ENCODE results near the gene LRRC27.

The LRRC27 gene

GRCh38 chr10:132389433-132390169 is 57.6 kb downstream of the LRRC27 start:
- no peak for DNase-seq (ENCODE audit: low read depth in 2 of 3, low spot score in 1 of 3)

- DNase-seq (ENCODE audit: low read depth in 2 of 3, low spot score in 1 of 3), result no peak
These were observed 58.4 kb downstream of the LRRC27 start for GRCh38 chr10:132390170-132390920.

- no peak for DNase-seq (ENCODE audit: low read depth in 2 of 3, low spot score in 1 of 3)
These were observed 59.1 kb downstream of the LRRC27 start for GRCh38 chr10:132390921-132391675.

DNA sequence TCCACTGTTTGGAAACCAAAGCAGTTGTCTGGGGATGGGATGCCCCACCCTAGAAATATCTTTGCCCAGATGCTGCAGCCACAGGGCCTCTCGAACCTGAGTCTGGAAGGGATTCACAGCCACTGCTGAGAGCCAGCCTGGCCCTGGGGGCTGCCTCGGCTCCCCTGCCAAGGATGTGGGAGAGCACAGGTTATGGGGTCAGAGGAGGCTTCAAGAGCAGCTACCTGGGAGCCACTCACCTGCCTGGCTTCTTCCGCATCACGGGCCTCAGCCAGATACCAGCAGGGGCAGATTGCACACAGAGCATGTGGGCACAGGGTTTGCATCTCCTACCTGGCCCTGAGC is 59.7 kb downstream of the LRRC27 start:
- no peak for DNase-seq (ENCODE audit: low read depth in 2 of 3, low spot score in 1 of 3)

- DNase-seq (ENCODE audit: low read depth in 2 of 3, low spot score in 1 of 3), result no peak
These were observed 60.3 kb downstream of the LRRC27 start for GRCh38 chr10:132392184-132392800.

- no peak for DNase-seq (ENCODE audit: low read depth in 2 of 3, low spot score in 1 of 3)
These were observed 61.1 kb downstream of the LRRC27 start for GRCh38 chr10:132392811-132393694.

GRCh38 chr10:132393695-132394181 is 61.7 kb downstream of the LRRC27 start:
- no peak for DNase-seq (ENCODE audit: low read depth in 2 of 3, low spot score in 1 of 3)

DNA sequence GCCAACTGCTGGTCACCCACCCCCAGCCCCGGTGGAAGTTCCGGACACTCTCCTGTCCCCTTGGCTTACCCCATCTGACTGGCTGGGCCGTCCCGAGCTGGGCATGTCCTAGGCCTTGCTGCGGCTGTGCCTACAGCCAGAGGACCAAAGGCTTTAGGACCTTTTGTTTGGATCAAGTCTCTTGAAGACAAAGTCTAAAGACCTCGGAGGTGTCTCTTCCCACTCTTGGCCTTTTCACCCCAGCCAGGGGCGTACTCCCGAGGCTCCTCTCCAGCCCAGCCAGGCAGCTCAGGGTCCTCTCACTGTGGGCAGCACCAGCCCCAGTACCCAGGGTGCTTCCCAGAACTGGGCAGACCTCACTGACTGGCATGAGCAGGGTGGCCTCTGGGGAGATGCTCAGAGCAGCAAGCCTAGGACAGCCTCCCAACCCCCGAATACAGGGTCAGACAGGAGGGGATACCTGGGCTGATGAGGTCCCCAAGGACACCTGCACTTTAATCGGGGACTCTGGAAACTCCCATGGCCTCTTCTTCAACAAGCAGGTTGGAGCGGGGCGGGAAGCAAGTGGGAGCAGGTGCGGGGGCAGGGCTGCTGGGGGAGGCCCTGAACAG is 62.3 kb downstream of the LRRC27 start:
- no peak for DNase-seq (ENCODE audit: low read depth in 2 of 3, low spot score in 1 of 3)

DNA sequence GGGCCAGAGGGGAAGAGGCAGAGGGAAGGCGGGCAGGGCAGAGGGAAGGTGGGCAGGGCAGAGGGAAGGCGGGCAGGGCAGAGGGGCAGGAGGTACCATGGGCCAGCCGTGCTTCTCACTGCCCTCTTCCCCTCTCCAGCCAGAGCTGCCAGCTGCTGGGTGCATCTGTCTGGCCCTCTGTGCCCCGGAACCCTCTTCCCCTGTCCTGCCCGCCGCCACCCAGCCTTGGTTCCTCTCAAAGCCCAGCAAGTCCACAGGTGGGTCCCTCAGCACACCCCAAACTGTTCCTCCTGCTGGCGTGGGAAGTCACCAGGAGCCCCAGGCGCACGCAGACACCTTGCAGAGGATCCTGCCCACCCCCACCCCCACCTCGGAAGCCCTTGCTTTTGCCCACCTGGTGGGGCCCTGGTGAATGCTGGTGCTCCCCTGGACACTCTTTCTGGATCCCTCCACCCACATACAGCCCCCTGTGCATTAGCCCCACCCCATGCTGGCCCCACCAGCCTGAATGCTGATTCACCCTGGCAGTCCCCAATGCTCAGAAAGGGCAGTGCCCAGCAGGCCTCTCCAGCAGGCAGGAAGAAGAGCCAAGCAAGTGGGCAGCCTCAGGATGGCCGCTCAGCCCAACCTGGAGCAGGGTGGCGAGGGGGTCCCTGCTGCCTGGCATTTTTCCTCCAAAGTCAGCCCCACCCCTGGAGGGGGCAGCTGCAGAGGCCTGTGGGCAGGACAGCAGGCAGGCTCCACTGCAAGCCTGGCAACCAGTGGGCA is 63.1 kb downstream of the LRRC27 start:
- no peak for DNase-seq (ENCODE audit: low read depth in 2 of 3, low spot score in 1 of 3)

- no peak for DNase-seq (ENCODE audit: low read depth in 2 of 3, low spot score in 1 of 3)
These were observed 63.9 kb downstream of the LRRC27 start for GRCh38 chr10:132395704-132396493.

DNA sequence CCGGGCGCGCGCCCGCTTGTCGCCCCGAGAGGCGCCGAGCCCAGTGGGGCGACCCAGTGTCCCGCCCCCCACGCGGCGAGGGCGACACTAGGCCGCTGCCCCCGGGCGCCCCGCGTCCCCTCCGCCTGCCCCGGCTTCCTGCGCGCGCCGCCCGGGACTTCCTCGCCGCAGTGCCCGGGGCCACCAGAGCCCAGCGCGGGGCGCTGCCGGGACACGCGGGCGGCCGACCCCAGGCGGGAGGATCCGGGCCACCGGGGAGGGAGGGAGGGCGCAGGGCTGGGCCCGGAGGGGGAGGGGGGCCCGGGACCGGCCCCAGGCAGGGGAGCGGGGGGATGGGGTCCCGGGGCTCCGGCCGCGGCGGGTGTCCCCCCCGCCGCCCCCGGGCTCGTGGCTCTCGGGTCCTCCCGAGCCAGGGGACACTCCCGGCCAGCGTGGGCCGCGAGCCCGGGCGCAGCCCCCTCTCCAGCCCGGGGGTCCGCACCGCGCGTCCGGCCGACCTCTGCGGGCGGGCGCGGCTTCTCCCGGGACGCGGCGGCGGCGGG is 64.6 kb downstream of the LRRC27 start:
- DNase-seq (ENCODE audit: low read depth in 2 of 3, low spot score in 1 of 3), result peak in 1 of 3 donors; percentile 31

DNA sequence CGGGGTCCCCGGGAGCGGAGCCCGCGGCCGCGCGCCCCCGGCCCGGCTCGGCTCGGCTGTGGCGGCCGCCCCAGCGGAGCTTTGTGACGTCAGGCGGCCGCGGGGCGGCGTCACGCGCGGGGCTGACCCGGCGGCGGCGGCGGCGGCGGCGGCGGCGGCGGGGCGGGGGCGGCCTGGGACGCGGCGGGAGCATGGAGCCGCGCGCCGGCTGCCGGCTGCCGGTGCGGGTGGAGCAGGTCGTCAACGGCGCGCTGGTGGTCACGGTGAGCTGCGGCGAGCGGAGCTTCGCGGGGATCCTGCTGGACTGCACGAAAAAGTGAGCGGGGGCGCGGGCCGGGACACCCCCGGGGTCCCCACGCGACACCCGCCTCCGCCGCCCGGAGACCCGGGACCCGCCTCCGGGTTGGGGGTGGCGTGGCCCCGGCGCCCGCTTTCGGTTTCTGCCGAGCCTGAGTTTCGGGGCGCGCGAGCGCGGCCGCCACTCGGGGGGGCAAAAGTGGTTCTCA is 65.1 kb downstream of the LRRC27 start, which contains the start of gene PWWP2B:
PWWP2B (plus strand) TSS at position 165 of the 506 bp plus-strand sequence; CDS start at position 192, 27 bp downstream.
- peak in 1 of 3 donors; percentile 37 for DNase-seq (ENCODE audit: low read depth in 2 of 3, low spot score in 1 of 3)

DNA sequence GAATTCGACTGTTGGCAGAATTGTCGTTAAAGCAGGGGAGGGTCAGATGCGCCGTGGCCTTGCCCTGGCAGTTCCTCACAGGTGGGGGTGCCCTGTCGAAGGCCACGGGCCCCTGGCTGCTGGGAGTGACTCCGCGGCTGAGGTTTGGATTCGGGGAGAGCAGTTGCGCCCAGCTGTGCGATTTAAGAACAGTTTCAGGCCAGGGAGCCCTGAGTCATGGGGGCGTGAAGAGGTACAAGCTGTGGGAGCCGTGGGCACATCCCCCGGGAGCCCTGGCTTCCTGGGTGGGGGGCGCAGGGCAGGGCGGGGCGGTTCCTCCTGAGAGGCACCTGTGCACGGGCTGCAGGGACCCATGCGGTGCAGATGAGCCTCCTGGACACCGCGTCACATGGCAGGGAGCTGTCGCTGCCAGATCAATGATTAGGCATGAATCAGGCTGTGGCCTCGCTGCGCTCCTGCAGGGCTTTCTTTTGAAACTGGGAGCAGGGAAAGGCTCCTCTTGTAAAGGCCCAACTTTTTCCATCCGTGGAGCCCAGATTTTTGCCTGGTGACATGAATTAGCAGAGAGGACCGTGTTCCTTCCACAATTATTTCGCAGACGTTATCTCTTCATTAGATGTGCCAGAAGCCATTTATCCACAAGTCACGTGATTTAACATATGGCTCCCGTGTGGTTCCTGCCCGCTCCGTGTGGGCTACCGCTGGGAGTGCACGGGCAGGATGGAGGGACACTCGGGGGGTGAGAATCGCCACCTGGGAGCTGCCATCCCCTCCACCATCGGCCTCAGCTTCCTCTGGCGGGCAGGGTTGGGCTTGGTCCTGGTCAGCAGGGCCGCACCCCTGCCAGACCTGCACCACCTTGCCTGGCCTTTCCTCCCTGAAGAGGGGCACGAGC is 65.9 kb downstream of the LRRC27 start:
- DNase-seq (ENCODE audit: low read depth in 2 of 3, low spot score in 1 of 3), result peak in 1 of 3 donors; percentile 23

GRCh38 chr10:132398566-132398991 is 66.6 kb downstream of the LRRC27 start:
- no peak for DNase-seq (ENCODE audit: low read depth in 2 of 3, low spot score in 1 of 3)

- no peak for DNase-seq (ENCODE audit: low read depth in 2 of 3, low spot score in 1 of 3)
These were observed 67.4 kb downstream of the LRRC27 start for GRCh38 chr10:132399117-132400035.

Measured in stimulated activated CD4-positive, alpha-beta T cell treated with anti-CD3 and anti-CD28 coated beads, Interleukin-12 subunit alpha, Interleukin-12 subunit beta, amount 100 ng/mL, for 48 hours (primary cell).